Activated T-helper 1 cell treated with Interleukin-2 at 50 U/mL for 16 hours (primary cell): ENCODE measurements around the gene TNNI3K.
"Not testable (repeated sequence)": the region's sequence is repeated elsewhere in the genome, so short reads cannot be mapped to it uniquely, and the experiment has no call there.

ENCODE experiments used
- DNase-seq: peaks from one replicate; pipeline ENCODE4 v3.0.0-alpha.2; 2020; ENCODE audit warnings: low read depth

The TNNI3K gene, protein sequence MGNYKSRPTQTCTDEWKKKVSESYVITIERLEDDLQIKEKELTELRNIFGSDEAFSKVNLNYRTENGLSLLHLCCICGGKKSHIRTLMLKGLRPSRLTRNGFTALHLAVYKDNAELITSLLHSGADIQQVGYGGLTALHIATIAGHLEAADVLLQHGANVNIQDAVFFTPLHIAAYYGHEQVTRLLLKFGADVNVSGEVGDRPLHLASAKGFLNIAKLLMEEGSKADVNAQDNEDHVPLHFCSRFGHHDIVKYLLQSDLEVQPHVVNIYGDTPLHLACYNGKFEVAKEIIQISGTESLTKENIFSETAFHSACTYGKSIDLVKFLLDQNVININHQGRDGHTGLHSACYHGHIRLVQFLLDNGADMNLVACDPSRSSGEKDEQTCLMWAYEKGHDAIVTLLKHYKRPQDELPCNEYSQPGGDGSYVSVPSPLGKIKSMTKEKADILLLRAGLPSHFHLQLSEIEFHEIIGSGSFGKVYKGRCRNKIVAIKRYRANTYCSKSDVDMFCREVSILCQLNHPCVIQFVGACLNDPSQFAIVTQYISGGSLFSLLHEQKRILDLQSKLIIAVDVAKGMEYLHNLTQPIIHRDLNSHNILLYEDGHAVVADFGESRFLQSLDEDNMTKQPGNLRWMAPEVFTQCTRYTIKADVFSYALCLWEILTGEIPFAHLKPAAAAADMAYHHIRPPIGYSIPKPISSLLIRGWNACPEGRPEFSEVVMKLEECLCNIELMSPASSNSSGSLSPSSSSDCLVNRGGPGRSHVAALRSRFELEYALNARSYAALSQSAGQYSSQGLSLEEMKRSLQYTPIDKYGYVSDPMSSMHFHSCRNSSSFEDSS

DNA sequence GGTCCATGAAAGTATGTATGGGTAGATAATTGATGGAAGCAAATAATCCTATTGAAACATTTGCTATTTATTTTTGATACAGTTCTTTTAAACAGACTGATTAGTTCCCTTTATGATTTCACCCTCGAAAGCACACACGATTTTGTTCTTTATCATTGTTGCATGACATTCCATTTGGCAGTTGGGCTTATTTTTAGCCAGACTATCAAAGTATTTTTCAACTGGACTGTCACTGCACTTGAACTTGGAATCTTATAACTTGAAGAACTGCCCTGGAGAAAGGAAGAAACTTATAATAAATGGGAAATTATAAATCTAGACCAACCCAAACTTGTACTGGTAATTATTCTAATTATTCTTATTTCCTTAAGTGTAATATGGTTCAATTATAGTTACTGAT, at the start of gene TNNI3K:
Gene TNNI3K, plus strand, starts transcription at position 235 of the 400 bp plus-strand sequence. Its CDS starts 65 bp downstream, at position 300.
- no peak for DNase-seq

- no peak for DNase-seq
These were observed 41.3 kb upstream of the TNNI3K start for GRCh38 chr1:74193908-74194307.

DNA sequence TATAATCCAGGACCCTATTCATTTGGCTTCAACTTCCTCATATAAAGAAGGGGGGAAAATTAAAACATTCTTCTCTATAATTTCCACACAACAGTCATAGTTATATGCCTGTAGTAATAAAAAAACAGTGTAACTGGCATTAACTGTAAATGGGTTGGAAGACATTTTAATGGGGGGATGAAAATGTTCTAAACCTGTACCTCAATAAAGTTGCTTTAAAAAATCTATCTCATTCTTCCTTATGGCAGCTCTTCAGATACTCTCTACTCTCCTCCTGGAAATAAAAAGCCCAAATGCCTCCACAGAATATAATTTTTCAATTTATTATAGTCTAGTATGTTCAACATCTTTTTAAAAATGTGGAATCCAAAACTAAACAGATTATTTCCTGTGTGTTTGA, 39.8 kb upstream of the TNNI3K start:
- no peak for DNase-seq

GRCh38 chr1:74197255-74197654, 37.9 kb upstream of the TNNI3K start:
- no peak for DNase-seq

DNA sequence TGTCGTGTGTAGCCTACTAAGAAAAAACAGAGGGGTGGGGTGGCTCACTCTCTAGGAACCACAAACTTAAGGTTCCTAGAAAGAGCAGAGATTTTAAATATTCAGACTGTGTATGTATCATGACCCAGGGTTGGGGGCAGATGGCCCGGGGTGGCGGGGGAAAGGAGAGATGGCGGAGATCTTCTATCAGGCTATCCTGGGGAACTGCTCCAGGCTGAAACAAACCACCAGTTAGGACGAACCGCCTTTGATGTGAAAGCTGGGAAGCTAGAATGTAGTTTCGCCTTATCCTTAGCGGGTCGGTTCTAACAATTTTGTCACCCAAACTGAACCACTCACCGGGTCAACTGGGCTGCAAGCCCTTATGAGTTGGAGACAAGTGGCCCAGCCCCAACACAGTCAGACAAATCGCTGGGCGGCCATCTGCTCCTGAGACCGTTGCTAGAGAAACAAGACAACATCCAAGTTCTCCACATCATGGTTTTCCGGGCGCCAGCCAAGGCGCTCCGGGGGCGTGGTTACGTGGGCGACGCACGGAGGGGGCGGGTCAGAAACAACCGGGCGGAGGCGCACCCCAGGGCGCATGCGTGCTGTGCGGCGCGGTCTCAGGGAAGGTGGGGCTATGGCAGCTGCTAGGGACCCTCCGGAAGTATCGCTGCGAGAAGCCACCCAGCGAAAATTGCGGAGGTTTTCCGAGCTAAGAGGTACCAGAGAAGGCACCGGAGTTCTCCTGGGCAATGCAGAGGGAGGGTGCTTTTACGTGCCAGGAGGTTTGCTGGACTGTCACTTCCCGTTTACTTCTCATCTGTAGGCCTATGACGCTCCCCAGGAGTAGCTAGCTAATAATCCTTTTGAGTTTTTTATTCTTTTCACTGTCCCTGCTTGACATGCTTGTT, 37.3 kb upstream of the TNNI3K start, which contains the start of the genes FPGT and LRRIQ3:
Gene FPGT, plus strand, starts transcription at position 586 of the 896 bp plus-strand sequence. Its CDS starts 37 bp downstream, at position 623.
Gene LRRIQ3, minus strand, starts transcription at position 520 of the 896 bp plus-strand sequence. CDS start 14,492 bp downstream, outside the sequence.
- peak; percentile 93 for DNase-seq

DNA sequence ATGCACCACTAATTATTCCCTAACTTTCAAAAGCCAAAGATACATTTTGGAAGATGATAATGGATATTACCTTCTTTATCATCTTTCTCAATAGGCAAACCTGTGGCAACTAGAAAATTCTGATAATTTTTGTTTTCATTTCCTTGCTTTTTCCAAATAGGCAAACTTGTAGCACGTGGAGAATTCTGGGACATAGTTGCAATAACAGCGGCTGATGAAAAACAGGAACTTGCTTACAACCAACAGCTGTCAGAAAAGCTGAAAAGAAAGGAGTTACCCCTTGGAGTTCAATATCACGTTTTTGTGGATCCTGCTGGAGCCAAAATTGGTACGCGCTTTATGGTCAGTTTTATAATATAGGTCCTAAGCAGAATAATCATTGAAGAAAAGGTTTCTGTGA, 35.7 kb upstream of the TNNI3K start:
- DNase-seq: no peak

DNA sequence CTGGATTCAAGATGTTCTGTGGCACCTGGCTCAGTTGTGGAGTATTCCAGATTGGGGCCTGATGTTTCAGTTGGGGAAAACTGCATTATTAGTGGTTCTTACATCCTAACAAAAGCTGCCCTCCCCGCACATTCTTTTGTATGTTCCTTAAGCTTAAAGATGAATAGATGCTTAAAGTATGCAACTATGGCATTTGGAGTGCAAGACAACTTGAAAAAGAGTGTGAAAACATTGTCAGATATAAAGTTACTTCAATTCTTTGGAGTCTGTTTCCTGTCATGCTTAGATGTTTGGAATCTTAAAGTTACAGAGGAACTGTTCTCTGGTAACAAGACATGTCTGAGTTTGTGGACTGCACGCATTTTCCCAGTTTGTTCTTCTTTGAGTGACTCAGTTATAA, 29.9 kb upstream of the TNNI3K start:
- DNase-seq: no peak

DNA sequence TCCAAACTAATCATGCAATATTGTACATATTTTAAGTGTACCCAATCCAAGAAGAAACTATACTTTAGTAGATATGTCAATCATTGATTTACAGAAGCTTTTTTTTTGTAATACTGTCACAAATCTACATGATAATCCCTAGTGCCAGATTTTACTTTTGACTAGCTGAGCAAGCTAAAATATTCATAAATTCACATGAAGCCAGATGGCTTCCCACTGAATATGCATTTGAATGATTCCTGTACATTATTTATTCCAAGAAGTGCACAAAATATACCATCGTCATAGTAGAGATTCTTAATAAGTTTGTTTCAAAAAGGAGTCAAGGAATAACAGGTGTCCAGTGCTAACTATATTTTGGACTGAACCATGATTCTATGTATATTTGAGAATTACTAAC, 20.0 kb upstream of the TNNI3K start:
- DNase-seq: no peak

GRCh38 chr1:74222701-74223100, 12.5 kb upstream of the TNNI3K start:
- DNase-seq: no peak

GRCh38 chr1:74223453-74223852, 11.7 kb upstream of the TNNI3K start:
- DNase-seq: no peak

DNA sequence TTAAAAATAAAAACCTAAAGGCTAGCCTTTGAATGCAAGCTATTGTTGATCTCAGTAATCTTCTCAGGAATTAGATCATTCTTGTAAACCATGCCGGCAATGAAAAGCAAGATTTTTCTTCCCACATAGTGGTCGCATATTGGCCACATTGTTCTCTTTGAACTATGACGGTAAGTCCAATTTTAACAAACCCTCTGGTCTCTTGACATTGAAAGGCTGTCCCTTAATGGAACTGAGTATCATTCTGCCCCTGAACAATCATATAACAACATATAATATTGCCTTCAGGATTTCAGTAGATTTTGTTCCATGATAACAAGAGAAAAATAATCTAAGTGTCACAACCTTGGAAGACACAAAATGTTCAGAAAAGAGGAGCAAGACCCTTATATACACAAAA, 1.3 kb downstream of the TNNI3K start:
- DNase-seq: no peak

DNA sequence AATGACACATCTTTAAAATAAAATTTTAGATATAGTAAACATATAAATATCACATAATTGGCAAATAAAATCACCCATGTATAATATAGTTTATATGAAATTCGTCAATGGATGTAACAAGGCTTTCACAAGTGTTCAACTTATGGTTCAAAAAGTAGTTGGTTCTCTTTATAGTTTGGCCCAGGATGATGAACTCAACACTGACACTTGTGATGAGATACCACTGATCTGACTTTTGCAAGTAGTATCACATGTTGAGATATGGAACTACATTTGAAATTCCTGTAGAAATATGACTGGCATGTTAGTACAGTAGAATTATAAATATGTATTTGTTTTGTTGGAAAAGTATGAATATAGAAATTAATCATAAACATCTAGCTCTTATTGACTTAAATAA, 1.8 kb downstream of the TNNI3K start:
- no peak for DNase-seq

DNA sequence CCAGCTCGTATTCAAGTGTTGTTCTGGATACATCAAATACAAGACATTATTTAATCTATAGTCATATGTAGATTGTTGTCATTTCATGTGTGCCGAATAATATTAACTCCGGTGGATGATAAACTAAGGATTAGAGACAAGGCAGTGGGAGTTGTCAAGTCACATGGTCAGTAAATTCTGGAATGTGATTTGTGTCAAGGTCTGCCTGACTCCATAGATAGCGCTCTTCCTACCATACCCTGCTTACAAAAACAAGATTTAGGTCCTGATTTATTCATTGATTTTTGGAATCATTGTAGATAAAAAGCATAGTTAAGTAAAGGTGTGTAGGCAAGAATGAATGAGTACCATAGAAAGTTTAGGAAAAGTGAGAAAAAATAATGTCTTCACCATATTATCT, 2.6 kb downstream of the TNNI3K start:
- no peak for DNase-seq

GRCh38 chr1:74245168-74245772, 10.1 kb downstream of the TNNI3K start:
- DNase-seq: no peak

DNA sequence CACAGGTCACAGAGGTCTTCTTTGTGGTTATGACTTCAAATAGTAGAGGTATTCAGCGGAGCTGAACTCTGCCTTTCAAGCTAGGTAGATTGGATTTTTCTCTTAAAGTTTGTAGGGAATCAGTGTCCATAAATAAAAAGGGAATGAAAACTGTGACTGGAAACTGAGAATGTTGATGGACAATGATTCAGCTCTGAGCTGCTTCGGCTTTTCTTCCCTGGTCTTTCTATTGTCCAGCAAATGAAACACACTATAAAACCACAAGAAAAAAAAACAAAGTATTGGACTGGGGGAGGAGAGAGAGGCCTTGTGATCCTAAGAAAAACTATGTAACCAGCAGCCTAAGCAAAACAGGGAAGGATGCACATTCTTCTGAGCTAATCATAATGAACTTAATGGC, 11.1 kb downstream of the TNNI3K start:
- DNase-seq: no peak

GRCh38 chr1:74247881-74248528, 12.8 kb downstream of the TNNI3K start:
- no peak for DNase-seq

- DNase-seq: not testable (repeated sequence)
These were observed 18.1 kb downstream of the TNNI3K start for GRCh38 chr1:74253243-74253824.

DNA sequence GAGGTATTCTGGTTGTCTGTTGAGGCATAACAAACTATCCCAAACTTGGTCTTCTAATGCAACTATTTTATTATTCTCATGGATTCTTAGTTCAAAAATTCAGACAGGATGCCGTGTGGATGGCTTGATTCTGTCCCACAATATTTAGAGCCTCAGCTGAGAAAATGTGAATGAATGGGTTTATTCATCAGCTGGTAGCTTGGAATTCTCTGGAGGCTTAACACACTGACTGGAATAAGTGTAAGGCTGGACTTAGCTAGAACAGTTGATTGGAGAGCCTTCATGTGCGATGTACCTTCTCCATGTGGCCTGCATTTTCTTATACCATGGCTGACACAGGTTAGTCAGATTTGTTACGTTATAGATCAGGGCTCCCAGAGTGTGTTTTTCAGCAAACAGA, 30.8 kb downstream of the TNNI3K start:
- no peak for DNase-seq

- no peak for DNase-seq
These were observed 36.3 kb downstream of the TNNI3K start for GRCh38 chr1:74271503-74271902.

- no peak for DNase-seq
These were observed 45.6 kb downstream of the TNNI3K start for GRCh38 chr1:74280642-74281396.
